HCT116 (cell line): ENCODE data around the gene PDHB. TPM values are rescaled to one million over a fixed set of nuclear protein-coding genes. Genes with fewer than 3 reads are reported as not detected.

ENCODE experiments used
- ATAC-seq: fragments of 200-7000 bp; cut with Tn5 transposase; 2 replicates; pipeline ENCODE4 v1.9.1; 2020; ENCODE audit warnings: mild to moderate bottlenecking, moderate library complexity
- BruUV-seq: library from RNA; stranded (reverse); fragments of 400-500 nt; replicated peaks from 2 replicates; lab custom pipeline; 2021; lab: Mats Ljungman, UMichigan
- CTCF ChIA-PET: fragments of 300-600 bp; sonication (Branson Sonifier 250); formaldehyde crosslinking; loops from one replicate; lab custom pipeline; 2021; ENCODE audit warnings: antibody characterized with exemption; lab: Charles Lee
- POLR2A ChIA-PET: fragments of 300-600, 350-600 bp; sonication (Branson Sonifier 250); formaldehyde crosslinking; loops from one replicate; lab custom pipeline; 2021; ENCODE audit warnings: antibody characterized with exemption; lab: Charles Lee
- RAD21 ChIA-PET, 2 experiments: fragments of 300-600 bp; sonication (Branson Sonifier 250); formaldehyde crosslinking; loops; one replicate each; lab custom pipeline; 2023; ENCODE audit warnings: low total read pairs in 2 of 2; ENCODE audit not compliant: uncharacterized antibody in 2 of 2, unreplicated experiment in 2 of 2, low non-redundant PET in 1 of 2; lab: Charles Lee
- DNase-seq: peaks from one replicate; pipeline ENCODE4 v3.0.0-alpha.2; 2010; ENCODE audit warnings: low read depth, low spot score
- H2AFZ ChIP-seq: fragments of 200-600 bp; shearing (Covaris generic), sonication (generic); 2 replicates; pipeline ENCODE4 v1.6.1; 2017; ENCODE audit warnings: low read depth, mixed run types, mixed read lengths, antibody characterized with exemption, low read length; ENCODE audit not compliant: poor library complexity, severe bottlenecking
- H3K27ac ChIP-seq: 2 replicates; pipeline ENCODE4 v1.5.1; 2012; ENCODE audit warnings: low read depth, low read length
- H3K27me3 ChIP-seq: fragments of 200-600 bp; sonication (generic); 2 replicates; pipeline ENCODE4 v1.6.1; 2016; ENCODE audit warnings: mixed run types, low read length, mixed read lengths; ENCODE audit not compliant: insufficient read depth
- H3K36me3 ChIP-seq, 2 experiments: fragments of 200-500 bp in 1 of 2; fragments of 200-600 bp in 1 of 2; sonication (Bioruptor generic) in 1 of 2; sonication (generic) in 1 of 2; 2 replicates each; pipeline versions ENCODE4 v1.5.1 to v1.6.1; 2014 to 2016; ENCODE audit warnings: low read length in 2 of 2, inconsistent platforms in 1 of 2, mixed read lengths in 1 of 2, mixed run types in 1 of 2; ENCODE audit not compliant: insufficient read depth in 2 of 2, control insufficient read depth in 1 of 2
- H3K4me1 ChIP-seq, 2 experiments: fragments of 200-600 bp in 1 of 2; sonication (generic) in 1 of 2; 2 replicates each; pipeline versions ENCODE4 v1.5.1 to v1.6.1; 2012 to 2017; ENCODE audit warnings: low read length in 2 of 2, inconsistent platforms in 1 of 2, mild to moderate bottlenecking in 1 of 2, mixed read lengths in 1 of 2, mixed run types in 1 of 2, moderate library complexity in 1 of 2; ENCODE audit not compliant: insufficient read depth in 2 of 2, control insufficient read depth in 1 of 2
- H3K4me2 ChIP-seq: fragments of 200-600 bp; sonication (generic); 2 replicates; pipeline ENCODE4 v1.6.1; 2017; ENCODE audit warnings: mixed run types, low read length, mixed read lengths
- H3K4me3 ChIP-seq, 2 experiments: fragments of 200-600 bp in 1 of 2; sonication (generic) in 1 of 2; replicated peaks in 1 of 2; 2 replicates each; pipeline ENCODE4 v1.5.1; 2011 to 2016; ENCODE audit warnings: low read length in 2 of 2, control low read depth in 1 of 2, low read depth in 1 of 2, mild to moderate bottlenecking in 1 of 2, mixed read lengths in 1 of 2, mixed run types in 1 of 2
- H3K79me2 ChIP-seq: fragments of 200-600 bp; sonication (generic); 2 replicates; pipeline ENCODE4 v1.6.1; 2017; ENCODE audit warnings: mild to moderate bottlenecking, mixed run types, low read length, moderate library complexity, mixed read lengths; ENCODE audit not compliant: insufficient read depth
- H3K9ac ChIP-seq: fragments of 200-600 bp; sonication (generic); 2 replicates; pipeline ENCODE4 v1.6.1; 2016; ENCODE audit warnings: low read length, mixed read lengths
- H3K9me2 ChIP-seq: fragments of 200-600 bp; sonication (generic), shearing (Covaris generic); 2 replicates; pipeline ENCODE4 v1.6.1; 2017; ENCODE audit warnings: mixed run types, mild to moderate bottlenecking, moderate library complexity; ENCODE audit not compliant: insufficient read depth
- H3K9me3 ChIP-seq, 2 experiments: fragments of 200-500 bp in 1 of 2; fragments of 200-600 bp in 1 of 2; sonication (Bioruptor generic) in 1 of 2; sonication (generic) in 1 of 2; 2 replicates each; pipeline ENCODE4 v1.6.1; 2014 to 2017; ENCODE audit warnings: low read length in 2 of 2, mixed read lengths in 2 of 2, inconsistent platforms in 1 of 2, low read depth in 1 of 2, mild to moderate bottlenecking in 1 of 2, mixed run types in 1 of 2, moderate library complexity in 1 of 2; ENCODE audit not compliant: control insufficient read depth in 1 of 2, insufficient read depth in 1 of 2
- H4K20me1 ChIP-seq: fragments of 200-600 bp; sonication (generic), shearing (Covaris generic); 2 replicates; pipeline ENCODE4 v1.6.1; 2017; ENCODE audit warnings: mixed run types, mild to moderate bottlenecking, moderate library complexity; ENCODE audit not compliant: insufficient read depth
- CBX3 ChIP-seq: IDR thresholded peaks from 2 replicates; pipeline ENCODE4 v1.6.1; 2012; ENCODE audit warnings: low read depth
- CEBPB ChIP-seq: IDR thresholded peaks from 2 replicates; pipeline ENCODE4 v1.6.1; 2012; ENCODE audit warnings: low read depth
- EGR1 ChIP-seq: IDR thresholded peaks from 2 replicates; pipeline ENCODE4 v1.6.1; 2012; ENCODE audit warnings: low read depth
- ELF1 ChIP-seq: IDR thresholded peaks from 2 replicates; pipeline ENCODE4 v1.6.1; 2012; ENCODE audit warnings: low read depth, borderline replicate concordance
- EZH2 ChIP-seq: fragments of 200-600 bp; sonication (generic); IDR thresholded peaks from 2 replicates; pipeline ENCODE4 v1.6.1; 2017; ENCODE audit warnings: antibody characterized with exemption, mixed run types
- EZH2phosphoT487 ChIP-seq: fragments of 200-600 bp; IDR thresholded peaks from 2 replicates; pipeline ENCODE4 v1.6.1; 2018; ENCODE audit warnings: antibody characterized with exemption, borderline replicate concordance
- FOSL1 ChIP-seq: IDR thresholded peaks from 2 replicates; pipeline ENCODE4 v1.6.1; 2012; ENCODE audit warnings: low read depth
- POLR2AphosphoS5 ChIP-seq: IDR thresholded peaks from 2 replicates; pipeline ENCODE4 v1.6.1; 2011; ENCODE audit warnings: mild to moderate bottlenecking, low read depth, low read length, moderate library complexity
- RAD21 ChIP-seq: IDR thresholded peaks from 2 replicates; pipeline ENCODE4 v1.6.1; 2012; ENCODE audit warnings: low read depth, mild to moderate bottlenecking
- SIN3A ChIP-seq: IDR thresholded peaks from 2 replicates; pipeline ENCODE4 v1.6.1; 2012; ENCODE audit warnings: low read depth
- SP1 ChIP-seq: IDR thresholded peaks from 2 replicates; pipeline ENCODE4 v1.6.1; 2012; ENCODE audit warnings: low read depth
- SRF ChIP-seq: IDR thresholded peaks from 2 replicates; pipeline ENCODE4 v1.6.1; 2012; ENCODE audit warnings: low read depth
- TCF7L2 ChIP-seq: IDR thresholded peaks from 2 replicates; pipeline ENCODE4 v1.7.0; 2011; ENCODE audit warnings: borderline replicate concordance, inconsistent platforms; ENCODE audit not compliant: insufficient read depth, insufficient read length; ENCODE audit errors: extremely low read depth
- YY1 ChIP-seq: IDR thresholded peaks from 2 replicates; pipeline ENCODE4 v1.6.1; 2011; ENCODE audit warnings: low read length, low read depth, moderate library complexity, mild to moderate bottlenecking; ENCODE audit not compliant: insufficient replicate concordance; ENCODE audit errors: extremely low read depth
- ZFX ChIP-seq: fragments of 450-650 bp; IDR thresholded peaks from 2 replicates; pipeline ENCODE4 v1.6.1; 2017
- ZNF274 ChIP-seq: fragments of 200-500 bp; sonication (Bioruptor generic); IDR thresholded peaks from 2 replicates; pipeline ENCODE4 v1.6.1; 2014; ENCODE audit warnings: mild to moderate bottlenecking, low read depth, low read length, inconsistent platforms
- intact Hi-C: fragments of 100-400 bp; cut with micrococcal nuclease; formaldehyde crosslinking; loops from 2 replicates; pipeline ENCODE4 v1.10.0; 2022
- total RNA-seq: library from RNA; stranded (reverse); gene quantifications from one replicate; pipeline ENCODE4 v1.2.1, GENCODE V29; 2021; ENCODE audit not compliant: unreplicated experiment
- TF ChIP-seq, protein P1 (sequence below): IDR thresholded peaks from 2 replicates; pipeline ENCODE4 v1.6.1; 2012
- TF ChIP-seq, protein P2 (sequence below): IDR thresholded peaks from 2 replicates; pipeline ENCODE4 v1.6.1; 2011; ENCODE audit warnings: mild to moderate bottlenecking, low read length, moderate library complexity; ENCODE audit not compliant: insufficient replicate concordance; ENCODE audit errors: extremely low read depth
- TF ChIP-seq, protein P3 (sequence below): IDR thresholded peaks from 2 replicates; pipeline ENCODE4 v1.6.1; 2012
- TF ChIP-seq, protein P4 (sequence below), 3 experiments: fragments of 200-600 bp in 1 of 3; sonication (generic) in 1 of 3; IDR thresholded peaks in 2 of 3; conservative IDR thresholded peaks in 1 of 3; 2 replicates each; pipeline ENCODE4 v1.5.1; 2012 to 2017; ENCODE audit warnings: low read depth in 2 of 3, low read length in 2 of 3, antibody characterized with exemption in 1 of 3, borderline replicate concordance in 1 of 3, control low read depth in 1 of 3, mild to moderate bottlenecking in 1 of 3, mixed read lengths in 1 of 3, mixed run types in 1 of 3, moderate library complexity in 1 of 3; ENCODE audit not compliant: insufficient read depth in 1 of 3

PDHB gene
- total RNA-seq, 1 experiment from 2014 or later = 60.2 TPM

DNA sequence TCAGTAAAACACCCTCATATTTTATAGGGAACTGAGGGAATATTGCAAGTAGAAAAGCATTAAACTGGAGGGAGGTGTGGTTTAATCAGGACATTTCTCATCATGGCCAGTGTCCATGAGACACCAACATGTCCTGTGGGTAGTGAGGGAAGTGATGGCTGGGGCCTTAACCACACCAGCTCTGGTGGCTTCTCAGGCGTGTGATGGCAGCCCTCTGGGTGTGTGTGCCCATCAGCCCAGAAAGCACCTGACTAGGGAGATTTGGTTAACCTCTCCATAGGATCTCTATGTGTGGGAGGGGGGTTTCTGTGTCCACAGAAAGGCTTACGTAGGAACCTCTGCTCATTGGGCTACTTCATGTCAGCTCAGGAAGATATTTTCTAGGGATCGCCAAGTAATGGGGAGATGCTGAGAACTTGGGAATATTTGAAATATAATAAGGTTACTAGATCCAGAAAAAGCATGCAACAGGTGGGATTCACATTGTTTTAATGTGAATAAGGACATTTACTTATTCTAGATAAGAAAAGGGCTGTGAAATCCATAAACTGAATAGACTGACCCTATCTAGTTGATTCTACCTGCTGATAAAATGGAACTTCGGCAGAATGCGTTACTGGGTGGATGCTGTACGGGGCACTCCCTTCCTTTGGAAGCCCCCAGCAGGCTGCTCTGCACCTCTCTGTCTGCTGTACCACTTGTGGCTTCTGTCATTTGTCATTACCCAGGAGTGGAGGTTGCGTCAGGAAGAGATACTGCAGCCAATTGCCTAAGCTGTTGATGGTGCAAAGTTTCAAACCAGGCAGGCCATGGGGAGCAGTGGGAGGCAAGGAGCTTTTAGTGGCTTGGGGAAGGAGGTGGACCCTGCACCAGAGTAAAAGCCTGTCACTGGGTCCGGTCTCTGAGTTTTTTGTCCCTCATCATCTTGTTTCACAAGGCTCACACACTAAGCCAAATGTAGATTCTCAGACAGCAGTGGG is 21.5 kb downstream of the PDHB start:
- RAD21 ChIA-PET = no interaction called here
- no TSS peak for BruUV-seq
- 0 out of 4 replicates have a peak, but pooled peaks cover 0 to 2% of the 10 kb centered on the region in 2 experiments for H3K36me3 ChIP-seq
- H3K4me3 ChIP-seq = no peak overlapping the region
- peaks cover 2 to 3% of the 10 kb centered on the region in 2 experiments; a peak in 3 of 4 replicates for H3K4me1 ChIP-seq
- ATAC-seq (no peak), DNase-seq (no peak)
- no peaks in the 10 kb centered on the region for H3K9me3 ChIP-seq
- no peaks in the 10 kb centered on the region for H3K27me3 ChIP-seq
- H3K4me2 ChIP-seq = no peak overlapping the region
- TF ChIP-seq, protein P1, sequence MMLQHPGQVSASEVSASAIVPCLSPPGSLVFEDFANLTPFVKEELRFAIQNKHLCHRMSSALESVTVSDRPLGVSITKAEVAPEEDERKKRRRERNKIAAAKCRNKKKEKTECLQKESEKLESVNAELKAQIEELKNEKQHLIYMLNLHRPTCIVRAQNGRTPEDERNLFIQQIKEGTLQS = no peak
- TF ChIP-seq SRF (no peak), CBX3 (no peak), SIN3A (no peak), EZH2phosphoT487 (no peak), FOSL1 (no peak), SP1 (no peak), EZH2 (no peak), EGR1 (no peak), CEBPB (no peak), YY1 (no peak), ZNF274 (no peak), ELF1 (no peak), TCF7L2 (no peak), RAD21 (no peak), POLR2AphosphoS5 (no peak), ZFX (no peak)
- TF ChIP-seq, protein P2, sequence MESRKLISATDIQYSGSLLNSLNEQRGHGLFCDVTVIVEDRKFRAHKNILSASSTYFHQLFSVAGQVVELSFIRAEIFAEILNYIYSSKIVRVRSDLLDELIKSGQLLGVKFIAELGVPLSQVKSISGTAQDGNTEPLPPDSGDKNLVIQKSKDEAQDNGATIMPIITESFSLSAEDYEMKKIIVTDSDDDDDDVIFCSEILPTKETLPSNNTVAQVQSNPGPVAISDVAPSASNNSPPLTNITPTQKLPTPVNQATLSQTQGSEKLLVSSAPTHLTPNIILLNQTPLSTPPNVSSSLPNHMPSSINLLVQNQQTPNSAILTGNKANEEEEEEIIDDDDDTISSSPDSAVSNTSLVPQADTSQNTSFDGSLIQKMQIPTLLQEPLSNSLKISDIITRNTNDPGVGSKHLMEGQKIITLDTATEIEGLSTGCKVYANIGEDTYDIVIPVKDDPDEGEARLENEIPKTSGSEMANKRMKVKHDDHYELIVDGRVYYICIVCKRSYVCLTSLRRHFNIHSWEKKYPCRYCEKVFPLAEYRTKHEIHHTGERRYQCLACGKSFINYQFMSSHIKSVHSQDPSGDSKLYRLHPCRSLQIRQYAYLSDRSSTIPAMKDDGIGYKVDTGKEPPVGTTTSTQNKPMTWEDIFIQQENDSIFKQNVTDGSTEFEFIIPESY = no peak
- TF ChIP-seq, protein P3, sequence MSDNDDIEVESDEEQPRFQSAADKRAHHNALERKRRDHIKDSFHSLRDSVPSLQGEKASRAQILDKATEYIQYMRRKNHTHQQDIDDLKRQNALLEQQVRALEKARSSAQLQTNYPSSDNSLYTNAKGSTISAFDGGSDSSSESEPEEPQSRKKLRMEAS = no peak
- TF ChIP-seq, protein P4, sequence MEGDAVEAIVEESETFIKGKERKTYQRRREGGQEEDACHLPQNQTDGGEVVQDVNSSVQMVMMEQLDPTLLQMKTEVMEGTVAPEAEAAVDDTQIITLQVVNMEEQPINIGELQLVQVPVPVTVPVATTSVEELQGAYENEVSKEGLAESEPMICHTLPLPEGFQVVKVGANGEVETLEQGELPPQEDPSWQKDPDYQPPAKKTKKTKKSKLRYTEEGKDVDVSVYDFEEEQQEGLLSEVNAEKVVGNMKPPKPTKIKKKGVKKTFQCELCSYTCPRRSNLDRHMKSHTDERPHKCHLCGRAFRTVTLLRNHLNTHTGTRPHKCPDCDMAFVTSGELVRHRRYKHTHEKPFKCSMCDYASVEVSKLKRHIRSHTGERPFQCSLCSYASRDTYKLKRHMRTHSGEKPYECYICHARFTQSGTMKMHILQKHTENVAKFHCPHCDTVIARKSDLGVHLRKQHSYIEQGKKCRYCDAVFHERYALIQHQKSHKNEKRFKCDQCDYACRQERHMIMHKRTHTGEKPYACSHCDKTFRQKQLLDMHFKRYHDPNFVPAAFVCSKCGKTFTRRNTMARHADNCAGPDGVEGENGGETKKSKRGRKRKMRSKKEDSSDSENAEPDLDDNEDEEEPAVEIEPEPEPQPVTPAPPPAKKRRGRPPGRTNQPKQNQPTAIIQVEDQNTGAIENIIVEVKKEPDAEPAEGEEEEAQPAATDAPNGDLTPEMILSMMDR (IDR thresholded peaks at IDR 0.05 in 2 of 3, conservative IDR thresholded peaks at IDR 0.05 in 1 of 3; ENCODE audit: borderline replicate concordance in 1 of 3, insufficient read depth in 1 of 3, low read depth in 2 of 3, low read length in 2 of 3) = no peak
- CTCF ChIA-PET = no interaction called here
- POLR2A ChIA-PET = no interaction called here
- no peaks in the 10 kb centered on the region for H4K20me1 ChIP-seq
- intact Hi-C loops = loop anchor here (5.0 kb wide), 1 partner anchor 105 kb away; the partner anchor contains the start of genes HTD2 and RPP14
- no peaks in the 10 kb centered on the region for H3K9me2 ChIP-seq
- H3K79me2 ChIP-seq = no peaks in the 10 kb centered on the region
- no peak overlapping the region for H3K9ac ChIP-seq
- no peak overlapping the region for H2AFZ ChIP-seq
- no peak overlapping the region for H3K27ac ChIP-seq
